GM12872 (cell line): ENCODE measurements around the gene CDH13.
A peak's percentile ranks its signal among the peaks of the same experiment; 100 is the strongest.

Experiments
- TF ChIP-seq, protein P1 (sequence below): IDR thresholded peaks from 3 replicates; pipeline ENCODE4 v1.5.1; 2011; ENCODE audit warnings: low read depth, mild to moderate bottlenecking, low read length, moderate library complexity; ENCODE audit not compliant: insufficient read depth

Gene CDH13

GRCh38 chr16:83715217-83715920 lies 1088.6 kb downstream of the CDH13 start:
- TF ChIP-seq, protein P1, sequence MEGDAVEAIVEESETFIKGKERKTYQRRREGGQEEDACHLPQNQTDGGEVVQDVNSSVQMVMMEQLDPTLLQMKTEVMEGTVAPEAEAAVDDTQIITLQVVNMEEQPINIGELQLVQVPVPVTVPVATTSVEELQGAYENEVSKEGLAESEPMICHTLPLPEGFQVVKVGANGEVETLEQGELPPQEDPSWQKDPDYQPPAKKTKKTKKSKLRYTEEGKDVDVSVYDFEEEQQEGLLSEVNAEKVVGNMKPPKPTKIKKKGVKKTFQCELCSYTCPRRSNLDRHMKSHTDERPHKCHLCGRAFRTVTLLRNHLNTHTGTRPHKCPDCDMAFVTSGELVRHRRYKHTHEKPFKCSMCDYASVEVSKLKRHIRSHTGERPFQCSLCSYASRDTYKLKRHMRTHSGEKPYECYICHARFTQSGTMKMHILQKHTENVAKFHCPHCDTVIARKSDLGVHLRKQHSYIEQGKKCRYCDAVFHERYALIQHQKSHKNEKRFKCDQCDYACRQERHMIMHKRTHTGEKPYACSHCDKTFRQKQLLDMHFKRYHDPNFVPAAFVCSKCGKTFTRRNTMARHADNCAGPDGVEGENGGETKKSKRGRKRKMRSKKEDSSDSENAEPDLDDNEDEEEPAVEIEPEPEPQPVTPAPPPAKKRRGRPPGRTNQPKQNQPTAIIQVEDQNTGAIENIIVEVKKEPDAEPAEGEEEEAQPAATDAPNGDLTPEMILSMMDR, result no peak

GRCh38 chr16:83717308-83717707 lies 1090.5 kb downstream of the CDH13 start:
- TF ChIP-seq, protein P1, result peak; percentile 34; the same call in 1 of the 3 replicates

GRCh38 chr16:83717814-83718213 lies 1091.0 kb downstream of the CDH13 start:
- TF ChIP-seq, protein P1, result no peak

- TF ChIP-seq, protein P1, result no peak
Observed at GRCh38 chr16:83720213-83720612, 1093.4 kb downstream of the CDH13 start.

GRCh38 chr16:83720981-83721380 lies 1094.2 kb downstream of the CDH13 start:
- TF ChIP-seq, protein P1, result no peak

- TF ChIP-seq, protein P1, result no peak
Observed at GRCh38 chr16:83721676-83722075, 1094.9 kb downstream of the CDH13 start.

- TF ChIP-seq, protein P1, result no peak
Observed at GRCh38 chr16:83722456-83723183, 1095.9 kb downstream of the CDH13 start.
